ENCODE data around the gene LRRC1. TPM values are rescaled to one million over a fixed set of nuclear protein-coding genes. Genes with fewer than 3 reads are reported as not detected.

LRRC1 gene
- total and polyA plus RNA-seq, 2 experiments from 2014 or later = 11.3 to 16.6 TPM

DNA sequence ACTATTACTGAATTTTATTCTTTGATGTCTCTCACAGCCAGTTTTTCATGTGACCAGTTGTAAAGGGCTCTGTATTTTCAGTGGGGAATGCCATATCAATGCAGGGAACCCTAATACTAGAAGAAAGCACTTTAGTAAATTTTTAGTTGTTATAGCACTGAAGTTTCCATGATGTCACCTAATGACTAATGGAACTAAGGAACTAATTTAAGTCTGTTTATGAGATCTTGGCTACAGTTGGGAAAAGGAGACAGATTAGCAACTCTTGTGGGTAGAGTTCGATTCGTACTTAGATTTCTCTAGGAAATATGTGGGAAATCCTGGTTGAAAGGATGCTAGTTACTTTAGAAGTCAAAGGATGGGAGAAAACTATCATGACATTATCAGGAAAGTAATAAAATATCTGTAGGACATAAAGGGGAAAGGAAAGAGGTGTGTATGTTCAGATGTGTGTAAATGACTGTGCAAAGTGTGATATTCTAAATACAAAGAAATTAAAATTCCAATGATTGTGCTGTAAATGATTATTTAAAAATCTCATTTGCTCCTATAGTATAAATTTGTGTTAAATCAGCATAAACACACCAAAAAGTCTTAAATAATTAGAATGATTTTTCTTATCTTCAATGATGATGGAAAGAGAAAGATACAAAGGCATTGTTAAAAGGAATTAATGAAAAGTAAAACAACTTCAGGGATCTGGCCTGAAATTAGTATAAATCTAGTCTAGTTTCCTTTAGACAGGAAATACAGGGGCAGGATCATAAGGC lies 103.4 kb downstream of the LRRC1 start:
- Histone ChIP-seq H2AFZ (no peak overlapping the region), H3F3A (replicated peaks; ENCODE audit: low read depth) (no peaks in the 10 kb centered on the region), H4K20me1 (replicated peaks; ENCODE audit: insufficient read depth) (no peaks in the 10 kb centered on the region), H3K4me1 (ENCODE audit: insufficient read depth) (peaks cover 13% of the 10 kb centered on the region; the same call in 1 of the 2 replicates), H3K4me2 (no peak overlapping the region), H3K36me3 (ENCODE audit: insufficient read depth) (peaks cover 4% of the 10 kb centered on the region; the same call in 1 of the 2 replicates), H3K4me3 (no peak overlapping the region), H3K9me2 (ENCODE audit: insufficient read depth) (no peaks in the 10 kb centered on the region), H3K27ac (ENCODE audit: low read depth) (no peak overlapping the region), H3K79me2 (replicated peaks; ENCODE audit: insufficient read depth) (no peaks in the 10 kb centered on the region), H3K27me3 (ENCODE audit: insufficient read depth) (no peaks in the 10 kb centered on the region)
- H3K36me3 Mint-ChIP-seq (ENCODE audit: low read depth) = peaks cover 3% of the 10 kb centered on the region; the same call in 1 of the 3 replicates
- TF ChIP-seq ZNF114 (CRISPR knock-in tag; IDR thresholded peaks at IDR 0.05) (no peak), EZH2 (IDR thresholded peaks at IDR 0.05; ENCODE audit: low read depth, unreplicated experiment) (no peak), POLR2AphosphoS5 (IDR thresholded peaks at IDR 0.05; ENCODE audit: low read depth) (no peak), NANOG (IDR thresholded peaks at IDR 0.05; ENCODE audit: borderline replicate concordance) (no peak), ZNF331 (CRISPR knock-in tag; IDR thresholded peaks at IDR 0.05; ENCODE audit: low read depth) (no peak), JUNB (IDR thresholded peaks at IDR 0.05; ENCODE audit: unreplicated experiment) (no peak), STAT1 (IDR thresholded peaks at IDR 0.05; ENCODE audit: unreplicated experiment) (no peak), EZH2phosphoT487 (IDR thresholded peaks at IDR 0.05; ENCODE audit: unreplicated experiment) (no peak), CREB1 (CRISPR knock-in tag; IDR thresholded peaks at IDR 0.05; ENCODE audit: low read depth) (no peak)
- TF ChIP-seq, protein P1, sequence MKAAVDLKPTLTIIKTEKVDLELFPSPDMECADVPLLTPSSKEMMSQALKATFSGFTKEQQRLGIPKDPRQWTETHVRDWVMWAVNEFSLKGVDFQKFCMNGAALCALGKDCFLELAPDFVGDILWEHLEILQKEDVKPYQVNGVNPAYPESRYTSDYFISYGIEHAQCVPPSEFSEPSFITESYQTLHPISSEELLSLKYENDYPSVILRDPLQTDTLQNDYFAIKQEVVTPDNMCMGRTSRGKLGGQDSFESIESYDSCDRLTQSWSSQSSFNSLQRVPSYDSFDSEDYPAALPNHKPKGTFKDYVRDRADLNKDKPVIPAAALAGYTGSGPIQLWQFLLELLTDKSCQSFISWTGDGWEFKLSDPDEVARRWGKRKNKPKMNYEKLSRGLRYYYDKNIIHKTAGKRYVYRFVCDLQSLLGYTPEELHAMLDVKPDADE (IDR thresholded peaks at IDR 0.05) = no peak
- TF ChIP-seq, protein P2, sequence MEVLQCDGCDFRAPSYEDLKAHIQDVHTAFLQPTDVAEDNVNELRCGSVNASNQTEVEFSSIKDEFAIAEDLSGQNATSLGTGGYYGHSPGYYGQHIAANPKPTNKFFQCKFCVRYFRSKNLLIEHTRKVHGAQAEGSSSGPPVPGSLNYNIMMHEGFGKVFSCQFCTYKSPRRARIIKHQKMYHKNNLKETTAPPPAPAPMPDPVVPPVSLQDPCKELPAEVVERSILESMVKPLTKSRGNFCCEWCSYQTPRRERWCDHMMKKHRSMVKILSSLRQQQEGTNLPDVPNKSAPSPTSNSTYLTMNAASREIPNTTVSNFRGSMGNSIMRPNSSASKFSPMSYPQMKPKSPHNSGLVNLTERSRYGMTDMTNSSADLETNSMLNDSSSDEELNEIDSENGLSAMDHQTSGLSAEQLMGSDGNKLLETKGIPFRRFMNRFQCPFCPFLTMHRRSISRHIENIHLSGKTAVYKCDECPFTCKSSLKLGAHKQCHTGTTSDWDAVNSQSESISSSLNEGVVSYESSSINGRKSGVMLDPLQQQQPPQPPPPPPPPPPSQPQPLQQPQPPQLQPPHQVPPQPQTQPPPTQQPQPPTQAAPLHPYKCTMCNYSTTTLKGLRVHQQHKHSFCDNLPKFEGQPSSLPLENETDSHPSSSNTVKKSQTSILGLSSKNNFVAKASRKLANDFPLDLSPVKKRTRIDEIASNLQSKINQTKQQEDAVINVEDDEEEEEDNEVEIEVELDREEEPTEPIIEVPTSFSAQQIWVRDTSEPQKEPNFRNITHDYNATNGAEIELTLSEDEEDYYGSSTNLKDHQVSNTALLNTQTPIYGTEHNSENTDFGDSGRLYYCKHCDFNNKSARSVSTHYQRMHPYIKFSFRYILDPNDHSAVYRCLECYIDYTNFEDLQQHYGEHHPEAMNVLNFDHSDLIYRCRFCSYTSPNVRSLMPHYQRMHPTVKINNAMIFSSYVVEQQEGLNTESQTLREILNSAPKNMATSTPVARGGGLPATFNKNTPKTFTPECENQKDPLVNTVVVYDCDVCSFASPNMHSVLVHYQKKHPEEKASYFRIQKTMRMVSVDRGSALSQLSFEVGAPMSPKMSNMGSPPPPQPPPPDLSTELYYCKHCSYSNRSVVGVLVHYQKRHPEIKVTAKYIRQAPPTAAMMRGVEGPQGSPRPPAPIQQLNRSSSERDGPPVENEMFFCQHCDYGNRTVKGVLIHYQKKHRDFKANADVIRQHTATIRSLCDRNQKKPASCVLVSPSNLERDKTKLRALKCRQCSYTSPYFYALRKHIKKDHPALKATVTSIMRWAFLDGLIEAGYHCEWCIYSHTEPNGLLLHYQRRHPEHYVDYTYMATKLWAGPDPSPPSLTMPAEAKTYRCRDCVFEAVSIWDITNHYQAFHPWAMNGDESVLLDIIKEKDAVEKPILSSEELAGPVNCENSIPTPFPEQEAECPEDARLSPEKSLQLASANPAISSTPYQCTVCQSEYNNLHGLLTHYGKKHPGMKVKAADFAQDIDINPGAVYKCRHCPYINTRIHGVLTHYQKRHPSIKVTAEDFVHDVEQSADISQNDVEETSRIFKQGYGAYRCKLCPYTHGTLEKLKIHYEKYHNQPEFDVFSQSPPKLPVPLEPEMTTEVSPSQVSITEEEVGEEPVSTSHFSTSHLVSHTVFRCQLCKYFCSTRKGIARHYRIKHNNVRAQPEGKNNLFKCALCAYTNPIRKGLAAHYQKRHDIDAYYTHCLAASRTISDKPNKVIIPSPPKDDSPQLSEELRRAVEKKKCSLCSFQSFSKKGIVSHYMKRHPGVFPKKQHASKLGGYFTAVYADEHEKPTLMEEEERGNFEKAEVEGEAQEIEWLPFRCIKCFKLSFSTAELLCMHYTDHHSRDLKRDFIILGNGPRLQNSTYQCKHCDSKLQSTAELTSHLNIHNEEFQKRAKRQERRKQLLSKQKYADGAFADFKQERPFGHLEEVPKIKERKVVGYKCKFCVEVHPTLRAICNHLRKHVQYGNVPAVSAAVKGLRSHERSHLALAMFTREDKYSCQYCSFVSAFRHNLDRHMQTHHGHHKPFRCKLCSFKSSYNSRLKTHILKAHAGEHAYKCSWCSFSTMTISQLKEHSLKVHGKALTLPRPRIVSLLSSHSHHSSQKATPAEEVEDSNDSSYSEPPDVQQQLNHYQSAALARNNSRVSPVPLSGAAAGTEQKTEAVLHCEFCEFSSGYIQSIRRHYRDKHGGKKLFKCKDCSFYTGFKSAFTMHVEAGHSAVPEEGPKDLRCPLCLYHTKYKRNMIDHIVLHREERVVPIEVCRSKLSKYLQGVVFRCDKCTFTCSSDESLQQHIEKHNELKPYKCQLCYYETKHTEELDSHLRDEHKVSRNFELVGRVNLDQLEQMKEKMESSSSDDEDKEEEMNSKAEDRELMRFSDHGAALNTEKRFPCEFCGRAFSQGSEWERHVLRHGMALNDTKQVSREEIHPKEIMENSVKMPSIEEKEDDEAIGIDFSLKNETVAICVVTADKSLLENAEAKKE (CRISPR knock-in tag; IDR thresholded peaks at IDR 0.05) = no peak
- TF ChIP-seq, protein P3, sequence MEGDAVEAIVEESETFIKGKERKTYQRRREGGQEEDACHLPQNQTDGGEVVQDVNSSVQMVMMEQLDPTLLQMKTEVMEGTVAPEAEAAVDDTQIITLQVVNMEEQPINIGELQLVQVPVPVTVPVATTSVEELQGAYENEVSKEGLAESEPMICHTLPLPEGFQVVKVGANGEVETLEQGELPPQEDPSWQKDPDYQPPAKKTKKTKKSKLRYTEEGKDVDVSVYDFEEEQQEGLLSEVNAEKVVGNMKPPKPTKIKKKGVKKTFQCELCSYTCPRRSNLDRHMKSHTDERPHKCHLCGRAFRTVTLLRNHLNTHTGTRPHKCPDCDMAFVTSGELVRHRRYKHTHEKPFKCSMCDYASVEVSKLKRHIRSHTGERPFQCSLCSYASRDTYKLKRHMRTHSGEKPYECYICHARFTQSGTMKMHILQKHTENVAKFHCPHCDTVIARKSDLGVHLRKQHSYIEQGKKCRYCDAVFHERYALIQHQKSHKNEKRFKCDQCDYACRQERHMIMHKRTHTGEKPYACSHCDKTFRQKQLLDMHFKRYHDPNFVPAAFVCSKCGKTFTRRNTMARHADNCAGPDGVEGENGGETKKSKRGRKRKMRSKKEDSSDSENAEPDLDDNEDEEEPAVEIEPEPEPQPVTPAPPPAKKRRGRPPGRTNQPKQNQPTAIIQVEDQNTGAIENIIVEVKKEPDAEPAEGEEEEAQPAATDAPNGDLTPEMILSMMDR (conservative IDR thresholded peaks at IDR 0.05; ENCODE audit: low read depth in 2 of 2) = no peak
- TF ChIP-seq, protein P4, sequence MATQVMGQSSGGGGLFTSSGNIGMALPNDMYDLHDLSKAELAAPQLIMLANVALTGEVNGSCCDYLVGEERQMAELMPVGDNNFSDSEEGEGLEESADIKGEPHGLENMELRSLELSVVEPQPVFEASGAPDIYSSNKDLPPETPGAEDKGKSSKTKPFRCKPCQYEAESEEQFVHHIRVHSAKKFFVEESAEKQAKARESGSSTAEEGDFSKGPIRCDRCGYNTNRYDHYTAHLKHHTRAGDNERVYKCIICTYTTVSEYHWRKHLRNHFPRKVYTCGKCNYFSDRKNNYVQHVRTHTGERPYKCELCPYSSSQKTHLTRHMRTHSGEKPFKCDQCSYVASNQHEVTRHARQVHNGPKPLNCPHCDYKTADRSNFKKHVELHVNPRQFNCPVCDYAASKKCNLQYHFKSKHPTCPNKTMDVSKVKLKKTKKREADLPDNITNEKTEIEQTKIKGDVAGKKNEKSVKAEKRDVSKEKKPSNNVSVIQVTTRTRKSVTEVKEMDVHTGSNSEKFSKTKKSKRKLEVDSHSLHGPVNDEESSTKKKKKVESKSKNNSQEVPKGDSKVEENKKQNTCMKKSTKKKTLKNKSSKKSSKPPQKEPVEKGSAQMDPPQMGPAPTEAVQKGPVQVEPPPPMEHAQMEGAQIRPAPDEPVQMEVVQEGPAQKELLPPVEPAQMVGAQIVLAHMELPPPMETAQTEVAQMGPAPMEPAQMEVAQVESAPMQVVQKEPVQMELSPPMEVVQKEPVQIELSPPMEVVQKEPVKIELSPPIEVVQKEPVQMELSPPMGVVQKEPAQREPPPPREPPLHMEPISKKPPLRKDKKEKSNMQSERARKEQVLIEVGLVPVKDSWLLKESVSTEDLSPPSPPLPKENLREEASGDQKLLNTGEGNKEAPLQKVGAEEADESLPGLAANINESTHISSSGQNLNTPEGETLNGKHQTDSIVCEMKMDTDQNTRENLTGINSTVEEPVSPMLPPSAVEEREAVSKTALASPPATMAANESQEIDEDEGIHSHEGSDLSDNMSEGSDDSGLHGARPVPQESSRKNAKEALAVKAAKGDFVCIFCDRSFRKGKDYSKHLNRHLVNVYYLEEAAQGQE (IDR thresholded peaks at IDR 0.05; ENCODE audit: unreplicated experiment) = no peak
- no peak for ATAC-seq
- H3K4me1 Mint-ChIP-seq = peaks cover 20% of the 10 kb centered on the region
- H3K9me3 Mint-ChIP-seq = no peaks in the 10 kb centered on the region
- no peak overlapping the region for H3K4me3 Mint-ChIP-seq
- H3K27ac Mint-ChIP-seq = no peak overlapping the region
- no peaks in the 10 kb centered on the region for H3K27me3 Mint-ChIP-seq (ENCODE audit: insufficient read depth, low read depth, poor library complexity)
- no peak for DNase-seq (ENCODE audit: low spot score)
